GM12801 (cell line): ENCODE data around the gene RTP5.

Experiments
- CTCF ChIP-seq: IDR thresholded peaks from one replicate; pipeline ENCODE4 v1.5.1; 2011; ENCODE audit warnings: control low read depth; ENCODE audit not compliant: insufficient read length; ENCODE audit errors: extremely low read depth

The RTP5 gene

GRCh38 chr2:241855245-241855887 lies 14.2 kb upstream of the RTP5 start:
- no peak for TF ChIP-seq CTCF

GRCh38 chr2:241855888-241856422 lies 13.6 kb upstream of the RTP5 start:
- no peak for TF ChIP-seq CTCF

GRCh38 chr2:241857041-241857541 lies 12.4 kb upstream of the RTP5 start:
- no peak for TF ChIP-seq CTCF

GRCh38 chr2:241857572-241858121 lies 11.9 kb upstream of the RTP5 start:
- no peak for TF ChIP-seq CTCF

GRCh38 chr2:241858206-241859016 lies 11.1 kb upstream of the RTP5 start, which contains the start of gene PDCD1:
Gene PDCD1 (minus strand): TSS chr2:241858894. CDS start chr2:241858838, 56 bp downstream.
- no peak for TF ChIP-seq CTCF

GRCh38 chr2:241859017-241859435 lies 10.5 kb upstream of the RTP5 start:
- TF ChIP-seq CTCF, result no peak
